SU-DHL-6 (cell line): ENCODE data around the gene YES1.

Experiments used
- H2AFZ ChIP-seq: fragments of 200-600 bp; sonication (generic); 2 replicates; pipeline ENCODE4 v1.6.1; 2014; ENCODE audit warnings: low read depth, mild to moderate bottlenecking, moderate library complexity, mixed read lengths, antibody characterized with exemption, low read length; ENCODE audit not compliant: severe bottlenecking
- H3F3A ChIP-seq: fragments of 200-600 bp; shearing (Covaris generic); 2 replicates; pipeline ENCODE4 v1.6.0; 2016; ENCODE audit warnings: antibody characterized with exemption, mild to moderate bottlenecking; ENCODE audit not compliant: insufficient read depth
- H3K27ac ChIP-seq: fragments of 200-600 bp; sonication (generic); 2 replicates; pipeline ENCODE4 v1.5.1; 2016; ENCODE audit warnings: low read depth, mild to moderate bottlenecking, low read length, moderate library complexity, mixed read lengths
- H3K27me3 ChIP-seq: fragments of 200-600 bp; sonication (generic), shearing (Covaris generic); 2 replicates; pipeline ENCODE4 v1.6.0; 2014; ENCODE audit warnings: mild to moderate bottlenecking, low read length
- H3K36me3 ChIP-seq: fragments of 200-600 bp; sonication (generic); 2 replicates; pipeline ENCODE4 v1.6.1; 2014; ENCODE audit warnings: mild to moderate bottlenecking, low read length, mixed read lengths
- H3K4me2 ChIP-seq: fragments of 300-600, 200-600 bp; shearing (Covaris generic), sonication (generic); 2 replicates; pipeline ENCODE4 v1.6.0; 2014; ENCODE audit warnings: low read length, low read depth, mild to moderate bottlenecking; ENCODE audit not compliant: poor library complexity, severe bottlenecking
- H3K4me3 ChIP-seq: fragments of 200-600 bp; sonication (generic); 2 replicates; pipeline ENCODE4 v1.5.1; 2014; ENCODE audit warnings: antibody characterized with exemption, low read length, mild to moderate bottlenecking, mixed read lengths; ENCODE audit not compliant: insufficient read depth, poor library complexity, severe bottlenecking
- H3K79me2 ChIP-seq: fragments of 200-600 bp; sonication (generic); 2 replicates; pipeline ENCODE4 v1.6.1; 2014; ENCODE audit warnings: mild to moderate bottlenecking, low read length, moderate library complexity; ENCODE audit not compliant: insufficient read depth
- H3K9ac ChIP-seq: fragments of 200-600 bp; sonication (generic); 2 replicates; pipeline ENCODE4 v1.7.0; 2014; ENCODE audit warnings: mild to moderate bottlenecking, low read length
- H3K9me2 ChIP-seq: fragments of 200-600 bp; sonication (generic); replicated peaks from 2 replicates; pipeline ENCODE4 v1.6.1; 2014; ENCODE audit warnings: low read length; ENCODE audit not compliant: insufficient read depth
- H3K9me3 ChIP-seq: fragments of 200-600 bp; sonication (generic); 2 replicates; pipeline ENCODE4 v1.6.1; 2014; ENCODE audit warnings: low read length, mixed read lengths; ENCODE audit not compliant: insufficient read depth
- H4K20me1 ChIP-seq: fragments of 200-600 bp; sonication (generic); 2 replicates; pipeline ENCODE4 v1.6.1; 2014; ENCODE audit warnings: low read depth, mild to moderate bottlenecking, antibody characterized with exemption, low read length, moderate library complexity, mixed read lengths
- EZH2phosphoT487 ChIP-seq: fragments of 200-600 bp; sonication (generic), shearing (Covaris generic); conservative IDR thresholded peaks from 2 replicates; pipeline ENCODE4 v1.6.1; 2018; ENCODE audit warnings: mild to moderate bottlenecking, antibody characterized with exemption, low read length, moderate library complexity, mixed read lengths
- TF ChIP-seq, protein P1 (sequence below): fragments of 200-600 bp; sonication (generic); IDR thresholded peaks from one replicate; pipeline ENCODE4 v1.5.1; 2017; ENCODE audit warnings: antibody characterized with exemption, mild to moderate bottlenecking, low read length, moderate library complexity; ENCODE audit not compliant: insufficient read depth, poor library complexity, severe bottlenecking

The YES1 gene

GRCh38 chr18:805755-806110 is 6.3 kb downstream of the YES1 start:
- no peaks in the 10 kb centered on the region for H3K79me2 ChIP-seq
- H4K20me1 ChIP-seq = no peaks in the 10 kb centered on the region
- H3K27ac ChIP-seq = no peak overlapping the region
- H3K9me2 ChIP-seq = no peaks in the 10 kb centered on the region
- no peak overlapping the region for H2AFZ ChIP-seq
- no peaks in the 10 kb centered on the region for H3K27me3 ChIP-seq
- no peaks in the 10 kb centered on the region for H3F3A ChIP-seq
- no peak overlapping the region for H3K4me2 ChIP-seq
- no peak overlapping the region for H3K9ac ChIP-seq
- no peak overlapping the region for H3K4me3 ChIP-seq
- no peaks in the 10 kb centered on the region for H3K9me3 ChIP-seq
- no peaks in the 10 kb centered on the region for H3K36me3 ChIP-seq
- TF ChIP-seq EZH2phosphoT487 = no peak
- TF ChIP-seq, protein P1, sequence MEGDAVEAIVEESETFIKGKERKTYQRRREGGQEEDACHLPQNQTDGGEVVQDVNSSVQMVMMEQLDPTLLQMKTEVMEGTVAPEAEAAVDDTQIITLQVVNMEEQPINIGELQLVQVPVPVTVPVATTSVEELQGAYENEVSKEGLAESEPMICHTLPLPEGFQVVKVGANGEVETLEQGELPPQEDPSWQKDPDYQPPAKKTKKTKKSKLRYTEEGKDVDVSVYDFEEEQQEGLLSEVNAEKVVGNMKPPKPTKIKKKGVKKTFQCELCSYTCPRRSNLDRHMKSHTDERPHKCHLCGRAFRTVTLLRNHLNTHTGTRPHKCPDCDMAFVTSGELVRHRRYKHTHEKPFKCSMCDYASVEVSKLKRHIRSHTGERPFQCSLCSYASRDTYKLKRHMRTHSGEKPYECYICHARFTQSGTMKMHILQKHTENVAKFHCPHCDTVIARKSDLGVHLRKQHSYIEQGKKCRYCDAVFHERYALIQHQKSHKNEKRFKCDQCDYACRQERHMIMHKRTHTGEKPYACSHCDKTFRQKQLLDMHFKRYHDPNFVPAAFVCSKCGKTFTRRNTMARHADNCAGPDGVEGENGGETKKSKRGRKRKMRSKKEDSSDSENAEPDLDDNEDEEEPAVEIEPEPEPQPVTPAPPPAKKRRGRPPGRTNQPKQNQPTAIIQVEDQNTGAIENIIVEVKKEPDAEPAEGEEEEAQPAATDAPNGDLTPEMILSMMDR = no peak

- Histone ChIP-seq H3K4me2 (no peak overlapping the region), H3K27me3 (no peaks in the 10 kb centered on the region)
Measured at GRCh38 chr18:805008-805754, 6.9 kb downstream of the YES1 start.

GRCh38 chr18:801137-801536 is 10.9 kb downstream of the YES1 start:
- Histone ChIP-seq H3F3A (no peaks in the 10 kb centered on the region), H3K36me3 (no peaks in the 10 kb centered on the region), H2AFZ (no peak overlapping the region), H3K27ac (no peak overlapping the region), H3K27me3 (no peaks in the 10 kb centered on the region), H3K9me2 (no peaks in the 10 kb centered on the region), H3K4me3 (no peak overlapping the region), H3K4me2 (no peak overlapping the region), H3K9ac (no peak overlapping the region), H4K20me1 (no peaks in the 10 kb centered on the region), H3K79me2 (no peaks in the 10 kb centered on the region), H3K9me3 (no peaks in the 10 kb centered on the region)
- no peak for TF ChIP-seq EZH2phosphoT487
- TF ChIP-seq, protein P1 = no peak

More at GRCh38 chr18:805008-805754, 6.9 kb downstream of the YES1 start:
- H3F3A ChIP-seq = no peaks in the 10 kb centered on the region
- no peaks in the 10 kb centered on the region for H3K36me3 ChIP-seq
- no peak overlapping the region for H2AFZ ChIP-seq
- no peak overlapping the region for H3K27ac ChIP-seq
- H3K9me3 ChIP-seq = no peaks in the 10 kb centered on the region
- H4K20me1 ChIP-seq = no peaks in the 10 kb centered on the region
- no peak overlapping the region for H3K4me3 ChIP-seq
- no peaks in the 10 kb centered on the region for H3K79me2 ChIP-seq
- no peak overlapping the region for H3K9ac ChIP-seq
- no peaks in the 10 kb centered on the region for H3K9me2 ChIP-seq
- TF ChIP-seq, protein P1 = no peak
- no peak for TF ChIP-seq EZH2phosphoT487
